Body of pancreas (tissue), 4 donors: ENCODE data around the gene RELL2.

Source experiments
- CTCF ChIP-seq, 7 experiments: fragments of 450-650 bp in 4 of 7; fragments of 200-600 bp in 3 of 7; sonication (generic) in 3 of 7; IDR thresholded peaks; one replicate each; pipeline ENCODE4 v1.5.1; 2016 to 2019; ENCODE audit warnings: antibody characterized with exemption in 7 of 7
- POLR2A ChIP-seq, 3 donors: fragments of 450-650 bp; IDR thresholded peaks; one replicate each; pipeline ENCODE4 v1.6.1; 2016; ENCODE audit warnings: antibody characterized with exemption in 3 of 3, mild to moderate bottlenecking in 2 of 3

GRCh38 chr5:141683596-141684141 is 46.9 kb downstream of the RELL2 start:
- TF ChIP-seq CTCF (IDR thresholded peaks at IDR 0.05) = no peak
- TF ChIP-seq POLR2A (IDR thresholded peaks at IDR 0.05) = no peak
